Testis (tissue), 2 donors: ENCODE measurements around the gene SEMA3E.

ENCODE experiments used
- CTCF ChIP-seq, 3 experiments: fragments of 450-650 bp in 2 of 3; fragments of 200-600 bp in 1 of 3; sonication (generic) in 1 of 3; IDR thresholded peaks; one replicate each; pipeline ENCODE4 v1.5.1; 2016 to 2019; ENCODE audit warnings: antibody characterized with exemption in 3 of 3, mild to moderate bottlenecking in 2 of 3, moderate library complexity in 1 of 3
- POLR2A ChIP-seq: fragments of 450-650 bp; IDR thresholded peaks from one replicate; pipeline ENCODE4 v1.6.1; 2017; ENCODE audit warnings: antibody characterized with exemption, mild to moderate bottlenecking, moderate library complexity

GRCh38 chr7:83686416-83686815 is 37.5 kb upstream of the SEMA3E start:
- no peak for TF ChIP-seq POLR2A
- no peak for TF ChIP-seq CTCF (IDR thresholded peaks at IDR 0.05)
